ENCODE measurements around the gene NUP153. TPM values are rescaled to one million over a fixed set of nuclear protein-coding genes. Genes with fewer than 3 reads are reported as not detected.

NUP153 gene
- total and polyA plus RNA-seq, 10 of the 15 experiments (the other 5 are each of a cell fraction or from before 2014, with no cell fraction given) = 13.9 to 77.7 (median 56.2) TPM

- in situ Hi-C loops (cut with MboI) = no loop called here
- ATAC-seq (no peak), DNase-seq (ENCODE audit: low read depth, low spot score) (no peak), FAIRE-seq (no peak)
- POLR2A ChIA-PET = no interaction called here
- Histone ChIP-seq H3K4me1 (ENCODE audit: control insufficient read depth, insufficient read depth, low read length) (no peaks in the 10 kb centered on the region), H3K79me2 (ENCODE audit: control insufficient read depth, insufficient read depth, low read length) (no peaks in the 10 kb centered on the region), H3K9me3 (replicated peaks; ENCODE audit: control insufficient read depth, insufficient read depth, low read length) (no peaks in the 10 kb centered on the region), H3K27ac (ENCODE audit: control insufficient read depth, insufficient read depth) (no peak overlapping the region), H4K20me1 (ENCODE audit: control insufficient read depth, insufficient read depth) (no peaks in the 10 kb centered on the region), H2AFZ (ENCODE audit: control insufficient read depth, low read depth, low read length) (no peak overlapping the region), H3K27me3 (replicated peaks in 1 of 2; ENCODE audit: control insufficient read depth in 2 of 2, insufficient read depth in 2 of 2, low read length in 1 of 2) (no peaks in the 10 kb centered on the region), H3K9ac (ENCODE audit: control insufficient read depth, insufficient read depth, low read length) (no peak overlapping the region), H3K4me2 (ENCODE audit: control insufficient read depth, insufficient read depth) (no peak overlapping the region), H3K4me3 (no peak overlapping the region), H3K36me3 (ENCODE audit: control insufficient read depth in 2 of 2, insufficient read depth in 2 of 2, low read length in 1 of 2) (peaks cover 2 to 28% of the 10 kb centered on the region in 2 experiments)
- 100% methylated on average over 3 of the region's 3 CpGs for WGBS (ENCODE audit: insufficient coverage, insufficient replicate concordance, low lambda C conversion rate, missing lambda C conversion rate)
- BruUV-seq (replicated peaks) = no TSS peak
- RAD21 ChIA-PET (ENCODE audit: unreplicated experiment) = no interaction called here
- SMC1A ChIA-PET (ENCODE audit: uncharacterized antibody, unreplicated experiment) = interaction anchor here (0.6 to 1.1 kb wide), 3 partner anchors 10 to 34 kb away, joined by 3 to 5 read pairs (median 3); no protein-coding TSS in a partner anchor
- intact Hi-C loops (cut with micrococcal nuclease; ENCODE audit: unreplicated experiment) = no loop called here
- CTCF ChIA-PET = interaction anchor here (0.6 to 1.0 kb wide), 2 partner anchors 22 to 167 kb away, joined by 3 read pairs; no protein-coding TSS in a partner anchor
- no peak for TF ChIP-seq YY1 (IDR thresholded peaks at IDR 0.05; ENCODE audit: low read depth, low read length)
- TF ChIP-seq ZNF384 (IDR thresholded peaks at IDR 0.05; ENCODE audit: borderline replicate concordance, low read depth, low read length) = no peak
- TF ChIP-seq TAF1 (IDR thresholded peaks at IDR 0.05; ENCODE audit: borderline replicate concordance, low read depth, low read length) = no peak
- TF ChIP-seq MEF2A (IDR thresholded peaks at IDR 0.05; ENCODE audit: insufficient read depth, low read depth, low read length) = no peak
- no peak for TF ChIP-seq WRNIP1 (IDR thresholded peaks at IDR 0.05; ENCODE audit: borderline replicate concordance, low read depth, low read length)
- TF ChIP-seq BMI1 (IDR thresholded peaks at IDR 0.05; ENCODE audit: borderline replicate concordance) = no peak
- TF ChIP-seq ELK1 (IDR thresholded peaks at IDR 0.05; ENCODE audit: low read depth, low read length) = no peak
- TF ChIP-seq IKZF1 (conservative IDR thresholded peaks at IDR 0.05) = no peak
- no peak for TF ChIP-seq CREM (IDR thresholded peaks at IDR 0.05; ENCODE audit: low read depth)
- no peak for TF ChIP-seq ZBED1 (IDR thresholded peaks at IDR 0.05; ENCODE audit: borderline replicate concordance)
- no peak for TF ChIP-seq ZNF274 (IDR thresholded peaks at IDR 0.05; ENCODE audit: insufficient read depth, insufficient read length)
- no peak for TF ChIP-seq BCLAF1 (IDR thresholded peaks at IDR 0.05)
- TF ChIP-seq SREBF1 (IDR thresholded peaks at IDR 0.05; ENCODE audit: low read length) = no peak
- TF ChIP-seq CEBPZ (IDR thresholded peaks at IDR 0.05; ENCODE audit: low read depth, low read length) = no peak
- no peak for TF ChIP-seq YBX1 (IDR thresholded peaks at IDR 0.05)
- TF ChIP-seq FOS (IDR thresholded peaks at IDR 0.05; ENCODE audit: borderline replicate concordance, extremely low read depth, insufficient read length) = no peak
- no peak for TF ChIP-seq RCOR1 (conservative IDR thresholded peaks at IDR 0.05; ENCODE audit: low read depth, low read length)
- no peak for TF ChIP-seq TCF7 (IDR thresholded peaks at IDR 0.05; ENCODE audit: borderline replicate concordance)
Observed at GRCh38 chr6:17648745-17649144, 58.0 kb downstream of the NUP153 start.

Measured in GM12878 (cell line).